B cell (primary cell): Measurements from ENCODE around the gene OTOL1.

Experiments
- CTCF ChIP-seq: fragments of 200-600 bp; IDR thresholded peaks from one replicate; pipeline ENCODE4 v1.8.0; 2022; ENCODE audit warnings: antibody characterized with exemption, mild to moderate bottlenecking
- EZH2 ChIP-seq: IDR thresholded peaks from 2 replicates; pipeline ENCODE4 v1.6.1; 2012; ENCODE audit warnings: borderline replicate concordance, low read depth, mild to moderate bottlenecking, moderate library complexity, low read length; ENCODE audit not compliant: insufficient read depth, poor library complexity, severe bottlenecking

DNA sequence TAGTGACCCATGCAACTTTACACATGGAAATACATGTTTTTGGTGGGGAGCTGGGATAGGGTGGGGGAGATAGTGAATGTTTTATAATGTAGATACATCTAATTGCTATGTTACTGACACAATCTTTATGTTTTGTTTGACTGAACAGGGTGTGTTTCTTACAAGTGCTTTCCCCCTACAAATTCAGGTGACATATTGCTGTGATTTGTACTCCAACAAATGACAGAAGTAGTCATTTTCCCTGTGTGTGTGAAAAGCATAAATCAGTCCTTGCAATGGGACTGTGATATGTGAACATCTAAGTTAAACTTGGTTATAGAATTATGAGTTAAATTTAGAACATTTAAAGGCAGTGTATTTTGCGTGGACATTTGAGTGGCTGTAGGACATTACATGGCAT, 27.3 kb downstream of the OTOL1 start:
- no peak for TF ChIP-seq EZH2
- no peak for TF ChIP-seq CTCF
